GM18858 (cell line): ENCODE results near the gene BTAF1.
"Not testable (repeated sequence)": the region's sequence is repeated elsewhere in the genome, so short reads cannot be mapped to it uniquely, and the experiment has no call there.

Experiments used
- ATAC-seq: cut with Tn5 transposase; IDR thresholded peaks from one replicate; pipeline ENCODE4 v1.9.1; 2021; ENCODE audit not compliant: unreplicated experiment

Gene BTAF1

GRCh38 chr10:91923371-91924211 is at the start of gene BTAF1:
Gene BTAF1 (plus strand): TSS chr10:91923770. CDS start chr10:91924077, 307 bp downstream.
- ATAC-seq = peak; percentile 95

GRCh38 chr10:91875156-91875555 is 48.4 kb upstream of the BTAF1 start:
- ATAC-seq = no peak

GRCh38 chr10:91875779-91876178 is 47.8 kb upstream of the BTAF1 start:
- no peak for ATAC-seq

- no peak for ATAC-seq
Observed at GRCh38 chr10:91879515-91880170, 43.9 kb upstream of the BTAF1 start.

- ATAC-seq = no peak
Observed at GRCh38 chr10:91880310-91880709, 43.3 kb upstream of the BTAF1 start.

GRCh38 chr10:91883549-91884444 is 39.8 kb upstream of the BTAF1 start:
- no peak for ATAC-seq

- no peak for ATAC-seq
Observed at GRCh38 chr10:91884536-91884935, 39.0 kb upstream of the BTAF1 start.

- ATAC-seq = no peak
Observed at GRCh38 chr10:91885362-91886079, 38.0 kb upstream of the BTAF1 start.

GRCh38 chr10:91886954-91887271 is 36.7 kb upstream of the BTAF1 start:
- no peak for ATAC-seq

GRCh38 chr10:91887272-91888076 is 36.1 kb upstream of the BTAF1 start:
- ATAC-seq = no peak

GRCh38 chr10:91891125-91892001 is 32.2 kb upstream of the BTAF1 start:
- ATAC-seq = no peak

GRCh38 chr10:91893051-91893450 is 30.5 kb upstream of the BTAF1 start:
- no peak for ATAC-seq

GRCh38 chr10:91894261-91894685 is 29.3 kb upstream of the BTAF1 start:
- not testable (repeated sequence) for ATAC-seq

GRCh38 chr10:91896212-91896756 is 27.3 kb upstream of the BTAF1 start:
- ATAC-seq = no peak

GRCh38 chr10:91897421-91897820 is 26.1 kb upstream of the BTAF1 start:
- no peak for ATAC-seq

- no peak for ATAC-seq
Observed at GRCh38 chr10:91901784-91902677, 21.5 kb upstream of the BTAF1 start.

GRCh38 chr10:91907033-91907594 is 16.5 kb upstream of the BTAF1 start:
- ATAC-seq = no peak
